NCI-H187 (cell line): ENCODE measurements around the gene GPR21.

Experiments
- DNase-seq, 2 experiments: peaks; one replicate each; lab custom pipeline; 2025; lab: John Stamatoyannopoulos, UW

GPR21 gene, protein sequence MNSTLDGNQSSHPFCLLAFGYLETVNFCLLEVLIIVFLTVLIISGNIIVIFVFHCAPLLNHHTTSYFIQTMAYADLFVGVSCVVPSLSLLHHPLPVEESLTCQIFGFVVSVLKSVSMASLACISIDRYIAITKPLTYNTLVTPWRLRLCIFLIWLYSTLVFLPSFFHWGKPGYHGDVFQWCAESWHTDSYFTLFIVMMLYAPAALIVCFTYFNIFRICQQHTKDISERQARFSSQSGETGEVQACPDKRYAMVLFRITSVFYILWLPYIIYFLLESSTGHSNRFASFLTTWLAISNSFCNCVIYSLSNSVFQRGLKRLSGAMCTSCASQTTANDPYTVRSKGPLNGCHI

DNA sequence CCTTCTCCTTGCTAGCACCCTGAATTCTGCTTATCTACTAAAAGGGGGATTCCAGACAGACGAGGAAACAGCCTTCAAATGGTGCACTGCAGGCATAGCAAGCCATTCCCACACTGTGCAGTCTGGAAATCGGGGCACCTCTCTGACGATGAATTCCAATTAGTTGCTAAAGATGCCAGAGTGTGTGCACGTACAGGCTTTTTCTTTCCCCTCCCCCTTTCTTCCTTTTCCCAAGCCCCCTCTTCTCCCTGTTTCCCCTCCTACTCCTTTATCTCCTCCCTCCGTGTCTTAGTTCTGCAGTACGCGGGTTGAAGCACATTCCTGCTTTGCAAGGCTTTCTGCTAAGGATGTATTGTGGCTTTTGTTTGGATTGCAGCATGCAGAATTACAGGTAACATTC, at the start of gene GPR21:
TSS of gene GPR21 (plus strand) at position 316 of the 400 bp plus-strand sequence. CDS start 900 bp downstream, outside the sequence.
- DNase-seq = no peak

DNA sequence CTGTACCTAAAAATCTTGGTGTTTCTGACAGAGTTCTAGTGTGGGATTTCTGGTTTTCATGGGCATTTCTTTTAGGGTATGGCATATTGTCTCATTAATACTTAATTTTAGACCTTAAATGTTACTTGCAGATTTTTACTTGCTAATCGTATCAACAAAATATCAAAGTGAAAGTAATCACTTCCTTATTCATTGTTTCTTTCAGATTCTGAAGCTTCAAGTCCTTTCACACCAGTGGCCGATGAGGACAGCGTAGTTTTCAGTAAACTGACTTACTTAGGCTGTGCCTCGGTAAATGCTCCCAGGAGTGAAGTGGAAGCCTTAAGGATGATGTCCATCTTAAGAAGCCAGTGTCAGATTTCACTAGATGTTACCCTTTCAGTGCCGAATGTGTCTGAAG, 47.5 kb upstream of the GPR21 start:
- no peak for DNase-seq

GRCh38 chr9:122988141-122988540, 45.3 kb upstream of the GPR21 start:
- DNase-seq = no peak

DNA sequence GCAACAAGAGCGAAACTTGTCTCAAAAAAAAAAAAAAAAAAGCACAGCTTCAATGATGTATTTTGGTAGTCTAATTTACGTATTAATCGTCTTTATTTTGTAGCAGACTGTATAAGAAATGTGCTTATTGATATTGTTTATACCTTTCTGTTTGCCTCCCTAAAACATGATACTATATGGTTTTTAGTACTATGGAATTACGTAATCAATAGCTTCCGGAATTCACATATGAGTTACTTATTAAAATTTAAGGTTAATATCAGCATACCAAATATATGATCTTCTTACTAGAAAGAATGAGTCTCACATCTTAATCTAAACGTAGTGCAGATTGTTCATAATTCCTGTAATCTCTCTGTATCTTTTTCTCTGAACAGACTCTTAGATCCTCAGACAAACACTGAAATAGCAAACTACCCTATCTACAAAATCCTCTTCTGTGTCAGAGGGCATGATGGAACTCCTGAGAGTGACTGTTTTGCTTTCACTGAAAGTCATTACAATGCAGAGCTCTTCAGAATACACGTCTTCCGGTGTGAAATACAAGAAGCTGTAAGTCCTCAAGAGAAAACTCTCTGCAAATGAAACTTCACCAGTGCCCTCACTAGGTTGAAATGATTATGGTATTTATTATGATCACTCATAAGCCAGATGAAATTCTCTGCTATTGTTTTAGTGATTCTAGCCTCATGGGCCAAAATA, 44.4 kb upstream of the GPR21 start:
- no peak for DNase-seq

DNA sequence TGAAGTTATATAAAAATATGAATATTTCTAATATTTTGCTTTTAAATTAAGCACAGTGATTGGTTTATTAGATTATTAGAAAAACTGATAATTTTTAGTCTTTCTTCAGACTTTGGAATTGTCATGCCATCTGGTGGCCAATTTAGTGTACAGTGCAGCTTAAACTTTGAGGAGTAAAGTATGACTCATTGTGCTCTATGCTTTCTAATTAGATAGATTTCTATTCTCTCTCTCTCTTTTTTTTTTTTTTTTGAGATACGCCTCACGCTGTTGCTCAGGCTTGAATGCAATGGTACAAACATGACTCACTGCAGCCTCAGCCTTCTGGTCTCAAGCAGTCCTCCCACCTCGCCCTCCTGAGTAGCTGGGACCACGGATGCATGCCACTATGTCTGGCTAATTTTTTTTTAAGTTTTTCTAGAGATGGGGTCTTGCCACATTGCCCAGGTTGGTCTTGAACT, 42.1 kb upstream of the GPR21 start:
- DNase-seq = no peak

GRCh38 chr9:122996586-122996985, 36.9 kb upstream of the GPR21 start:
- no peak for DNase-seq

- DNase-seq = no peak
Measured at GRCh38 chr9:122998448-122998847, 35.0 kb upstream of the GPR21 start.

DNA sequence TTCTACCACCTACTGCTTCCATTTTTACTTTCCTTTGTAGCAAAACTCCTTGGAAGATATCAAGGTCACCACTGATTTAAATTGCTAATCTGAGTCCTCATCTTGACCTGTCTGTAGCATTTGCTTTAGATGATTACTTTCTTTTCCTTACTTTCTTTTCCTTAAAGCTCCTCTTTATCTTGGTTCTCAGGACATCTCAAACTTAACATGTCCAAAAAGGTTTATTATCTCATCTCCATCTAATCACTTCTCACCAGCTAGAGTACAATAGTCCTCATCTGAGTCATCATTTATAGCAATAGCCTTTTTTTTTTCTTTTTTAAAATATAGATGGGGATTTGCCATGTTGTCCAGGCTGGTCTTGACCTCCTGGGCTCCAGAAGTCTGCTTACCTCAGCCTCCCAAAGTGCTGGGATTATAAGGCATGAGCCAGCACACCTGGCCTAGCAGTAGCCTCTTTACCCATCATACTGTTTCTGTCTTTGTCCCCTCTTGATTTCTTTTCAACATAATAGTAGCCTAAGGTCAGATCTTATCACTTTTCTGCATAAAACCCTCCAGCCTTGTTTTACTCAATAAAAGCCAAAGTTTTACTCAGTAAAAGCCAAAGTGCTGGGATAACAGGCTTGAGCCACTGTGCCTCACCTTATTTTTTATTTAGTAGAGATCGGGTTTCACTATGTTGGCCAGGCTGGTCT, 32.9 kb upstream of the GPR21 start:
- DNase-seq = no peak

DNA sequence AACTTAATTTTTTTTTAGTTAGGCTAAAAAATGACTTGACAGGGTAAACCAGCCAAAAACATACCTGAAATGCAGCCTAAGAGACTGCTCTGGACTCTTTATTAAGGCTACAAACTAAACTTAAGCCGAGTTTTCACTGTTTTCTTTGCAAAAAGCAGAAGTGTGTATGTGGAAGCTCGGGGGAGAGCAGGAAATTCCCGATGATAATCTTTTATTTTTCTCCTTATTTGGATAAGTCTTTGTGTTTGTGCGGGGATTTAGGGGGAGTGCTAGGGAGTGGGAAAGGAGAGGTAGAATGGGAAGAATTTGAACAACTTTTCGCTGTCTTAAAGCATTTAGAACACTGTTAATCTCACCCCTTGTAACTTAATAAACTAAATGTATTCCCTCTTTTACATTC, 30.7 kb upstream of the GPR21 start:
- DNase-seq = no peak

GRCh38 chr9:123003466-123003865, 30.0 kb upstream of the GPR21 start:
- no peak for DNase-seq

GRCh38 chr9:123005964-123006363, 27.5 kb upstream of the GPR21 start:
- no peak for DNase-seq

DNA sequence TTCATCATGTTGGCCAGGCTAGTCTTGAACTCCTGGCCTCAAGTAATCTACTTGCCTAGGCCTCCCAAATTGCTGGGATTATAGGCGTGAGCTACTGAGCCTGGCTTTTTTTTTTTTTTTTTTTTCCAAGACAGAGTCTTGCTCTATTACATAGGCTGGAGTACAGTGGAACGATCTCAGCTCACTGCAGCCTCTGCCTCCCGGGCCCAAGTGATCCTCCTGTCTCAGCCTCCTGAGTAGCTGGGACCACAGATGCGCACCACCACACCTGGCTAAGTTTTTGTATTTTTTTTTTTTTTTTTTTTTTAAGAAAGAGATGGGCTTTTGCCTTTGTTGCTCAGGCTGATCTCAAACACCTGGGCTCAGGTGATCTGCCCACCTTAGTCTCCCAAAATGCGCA, 26.2 kb upstream of the GPR21 start:
- no peak for DNase-seq

DNA sequence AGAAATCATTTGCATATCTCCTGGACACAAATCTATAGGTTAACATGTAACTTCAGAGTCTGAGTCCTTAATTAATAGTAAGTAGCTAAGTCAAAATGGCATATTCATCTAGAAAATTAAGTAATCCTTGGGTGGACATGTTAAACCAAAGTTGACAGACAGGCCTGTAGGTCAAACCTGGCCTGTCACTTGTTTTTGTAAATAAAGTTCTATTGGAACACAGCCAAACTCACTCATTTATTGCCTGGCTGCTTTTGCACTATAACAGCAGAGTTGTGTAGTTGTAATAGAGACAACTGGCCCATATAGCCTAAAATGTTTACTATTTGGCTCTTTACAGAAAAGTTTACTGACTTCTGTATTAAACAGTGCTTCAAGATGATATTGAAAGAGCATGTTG, 24.6 kb upstream of the GPR21 start:
- DNase-seq = no peak

DNA sequence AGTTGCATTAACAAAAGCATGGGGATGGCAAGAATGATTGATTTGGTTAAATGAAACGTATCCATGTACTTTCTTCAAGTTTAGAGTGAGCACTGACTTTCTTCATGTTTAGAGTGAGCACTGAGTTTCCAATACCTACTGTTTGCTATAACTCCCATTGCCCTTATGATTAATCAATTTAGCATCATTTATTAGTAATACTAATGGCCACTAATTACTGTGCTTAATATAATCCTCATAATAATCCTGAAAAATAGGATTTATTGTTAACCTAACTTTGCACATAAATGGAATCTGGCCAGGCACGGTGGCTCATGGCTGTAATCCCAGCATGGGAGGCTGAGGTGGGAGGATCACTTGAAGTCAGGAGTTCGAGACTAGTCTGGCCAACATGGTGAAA, 22.1 kb upstream of the GPR21 start:
- no peak for DNase-seq

- no peak for DNase-seq
Measured at GRCh38 chr9:123011878-123012528, 21.5 kb upstream of the GPR21 start.

DNA sequence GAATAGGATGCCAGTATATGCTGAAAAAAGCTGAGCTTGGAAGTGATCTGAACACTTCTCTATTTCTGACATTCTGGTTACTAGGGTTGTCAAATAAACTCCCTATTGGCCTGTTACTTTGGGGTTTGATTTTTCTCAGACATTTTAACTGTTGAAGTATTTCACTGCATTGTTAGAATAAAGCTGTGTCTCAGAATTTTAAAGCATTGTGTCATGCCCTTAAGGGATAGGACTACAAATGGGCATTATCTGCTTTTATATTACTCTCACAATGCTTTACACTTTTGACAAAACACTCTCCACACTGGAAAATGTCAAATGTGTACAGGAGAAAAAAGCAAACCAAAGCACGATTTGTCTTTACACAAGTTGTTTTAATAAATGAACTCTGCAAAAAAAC, 16.8 kb upstream of the GPR21 start:
- no peak for DNase-seq

- DNase-seq = no peak
Measured at GRCh38 chr9:123020796-123021195, 12.7 kb upstream of the GPR21 start.

DNA sequence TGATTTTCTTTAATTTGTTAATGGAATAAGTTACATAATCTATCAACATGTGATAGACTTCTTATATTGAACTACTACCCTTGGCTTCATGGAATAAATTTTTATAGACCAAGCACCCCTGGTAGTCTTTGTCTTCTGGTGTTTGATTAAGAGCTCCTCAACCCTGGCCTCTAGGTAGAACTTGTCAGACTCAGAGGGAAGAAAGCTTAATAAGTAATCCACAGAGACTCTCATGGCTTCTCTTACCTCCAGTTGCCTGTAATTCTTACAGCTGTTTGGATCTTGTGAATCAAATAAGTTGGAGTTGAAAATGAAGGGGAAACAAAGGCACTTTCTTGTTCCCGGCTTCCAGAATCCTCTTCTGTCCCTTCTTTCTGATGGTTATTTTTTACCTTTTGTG, 7.0 kb upstream of the GPR21 start:
- no peak for DNase-seq

- no peak for DNase-seq
Measured at GRCh38 chr9:123027517-123027916, 6.0 kb upstream of the GPR21 start.

- DNase-seq = no peak
Measured at GRCh38 chr9:123028136-123028535, 5.3 kb upstream of the GPR21 start.

DNA sequence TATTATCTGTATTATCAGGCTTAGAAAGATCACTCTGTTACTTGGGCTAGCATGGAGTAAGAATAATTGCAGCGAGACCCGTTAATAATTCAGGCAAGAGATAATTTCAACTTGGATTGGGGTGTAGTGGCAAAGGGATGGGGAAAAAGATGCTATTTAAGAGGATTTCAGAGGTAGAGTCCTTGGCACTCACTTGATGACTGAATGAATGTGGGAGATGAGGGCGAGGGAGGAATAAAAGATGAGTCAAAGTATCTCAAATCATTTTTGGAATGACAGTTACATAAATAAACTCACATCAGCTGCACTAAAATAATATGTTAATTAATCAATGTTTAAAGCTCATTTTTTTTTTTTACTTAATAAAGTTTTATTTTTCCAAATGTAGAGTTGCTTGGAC, 4.5 kb upstream of the GPR21 start:
- DNase-seq = no peak

- DNase-seq = no peak
Measured at GRCh38 chr9:123031963-123032362, 1.5 kb upstream of the GPR21 start.
